CD4-positive, alpha-beta T cell treated with Interleukin-15 for 1 hour (primary cell): ENCODE measurements around the gene HPCAL1.

Experiments
- DNase-seq: peaks from one replicate; pipeline ENCODE4 v3.0.0-alpha.2; 2020

HPCAL1 gene

GRCh38 chr2:10325278-10326145 lies 22.8 kb downstream of the HPCAL1 start:
- DNase-seq = no peak

GRCh38 chr2:10326151-10326616 lies 23.5 kb downstream of the HPCAL1 start:
- DNase-seq = no peak

GRCh38 chr2:10326707-10327594 lies 24.2 kb downstream of the HPCAL1 start:
- DNase-seq = no peak

GRCh38 chr2:10327896-10328669 lies 25.4 kb downstream of the HPCAL1 start:
- DNase-seq = no peak

GRCh38 chr2:10328670-10329579 lies 26.2 kb downstream of the HPCAL1 start:
- DNase-seq = no peak

GRCh38 chr2:10329580-10329879 lies 26.8 kb downstream of the HPCAL1 start:
- no peak for DNase-seq

- no peak for DNase-seq
These were observed 27.4 kb downstream of the HPCAL1 start for GRCh38 chr2:10329880-10330699.

- no peak for DNase-seq
These were observed 28.0 kb downstream of the HPCAL1 start for GRCh38 chr2:10330700-10331026.

- peak; percentile 64 for DNase-seq
These were observed 28.5 kb downstream of the HPCAL1 start for GRCh38 chr2:10331027-10331701.

GRCh38 chr2:10331702-10332401 lies 29.1 kb downstream of the HPCAL1 start:
- peak; percentile 78 for DNase-seq

- DNase-seq = no peak
These were observed 29.9 kb downstream of the HPCAL1 start for GRCh38 chr2:10332402-10333246.

- peak; percentile 31 for DNase-seq
These were observed 30.5 kb downstream of the HPCAL1 start for GRCh38 chr2:10333247-10333613.

GRCh38 chr2:10333966-10334365 lies 31.3 kb downstream of the HPCAL1 start:
- no peak for DNase-seq

- no peak for DNase-seq
These were observed 32.5 kb downstream of the HPCAL1 start for GRCh38 chr2:10335046-10335840.

GRCh38 chr2:10336283-10336682 lies 33.6 kb downstream of the HPCAL1 start:
- DNase-seq = no peak

GRCh38 chr2:10337449-10338269 lies 35.0 kb downstream of the HPCAL1 start:
- no peak for DNase-seq
